ENCODE results near the gene ZBTB7C.

GRCh38 chr18:48052842-48053241, 356.3 kb downstream of the ZBTB7C start:
- TF ChIP-seq CTCF (optimal IDR thresholded peaks at IDR 0.05 in 1 of 3, IDR thresholded peaks at IDR 0.05 in 1 of 3, conservative IDR thresholded peaks at IDR 0.05 in 1 of 3; ENCODE audit: extremely low read depth in 1 of 3, insufficient read depth in 2 of 3, low read length in 3 of 3) (no peak), EZH2 (IDR thresholded peaks at IDR 0.05; ENCODE audit: low read length) (no peak)
